Right lobe of liver (tissue), 4 donors: ENCODE measurements around the gene ZNF691.

ENCODE experiments used
- CTCF ChIP-seq, 4 donors: fragments of 200-600 bp in 3 of 4; fragments of 450-650 bp in 1 of 4; IDR thresholded peaks; one replicate each; pipeline versions ENCODE4 v1.5.1 to v1.8.0; 2016 to 2022; ENCODE audit warnings: antibody characterized with exemption in 4 of 4, mild to moderate bottlenecking in 2 of 4
- POLR2A ChIP-seq: fragments of 450-650 bp; IDR thresholded peaks from one replicate; pipeline ENCODE4 v1.6.1; 2017; ENCODE audit warnings: antibody characterized with exemption, mild to moderate bottlenecking
- donor health status: DM: no; HTN: no; CAD: no.
- donor health status: DM: no; HTN: no; CAD: no.
- donor health status: DM: no; HTN: yes; CAD: no.

- TF ChIP-seq CTCF (IDR thresholded peaks at IDR 0.05) (peak in 3 of 4 donors; percentile 38 to 50 (median 44)), POLR2A (peak; percentile 79)
Measured at GRCh38 chr1:42846257-42847110, at the start of gene ZNF691.
